MM.1S (cell line): ENCODE results near the gene SDK1.

Experiments used
- CTCF ChIP-seq: fragments of 300-600 bp; sonication (generic); IDR thresholded peaks from 2 replicates; pipeline ENCODE4 v1.5.1; 2016; ENCODE audit warnings: antibody characterized with exemption, low read length, mixed read lengths
- EZH2 ChIP-seq: fragments of 300-600 bp; sonication (generic); optimal IDR thresholded peaks from 2 replicates; pipeline ENCODE3; 2017; ENCODE audit warnings: low read depth, mild to moderate bottlenecking, antibody characterized with exemption, low read length, mixed read lengths

- TF ChIP-seq EZH2 (no peak), CTCF (no peak)
Observed at GRCh38 chr7:4167385-4167910, 866.4 kb downstream of the SDK1 start.
